GM21717 (cell line): ENCODE results near the gene AKTIP.
A peak's percentile ranks its signal among the peaks of the same experiment; 100 is the strongest.

ENCODE experiments used
- ATAC-seq: cut with Tn5 transposase; IDR thresholded peaks from one replicate; pipeline ENCODE4 v1.9.1; 2021; ENCODE audit warnings: mild to moderate bottlenecking, moderate library complexity; ENCODE audit not compliant: unreplicated experiment

The AKTIP gene

DNA sequence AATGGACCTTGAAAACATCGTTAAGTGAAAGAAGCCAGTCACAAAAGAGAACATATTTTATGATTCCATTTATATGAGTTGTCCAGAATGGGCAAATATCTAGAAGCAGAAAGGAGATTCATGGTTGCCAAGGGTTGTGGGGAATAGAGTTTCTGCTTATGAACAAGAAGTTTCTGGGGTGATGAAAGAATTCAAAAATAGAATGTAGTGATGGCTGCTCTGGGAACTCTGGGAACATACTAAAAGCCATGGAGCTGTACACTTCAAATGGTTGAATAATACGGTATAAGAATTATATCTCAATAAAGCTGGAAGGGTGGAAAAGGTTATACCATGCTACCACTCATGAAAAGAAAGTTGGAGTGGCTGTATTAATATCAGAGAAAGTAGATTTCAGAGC, 18.5 kb downstream of the AKTIP start:
- no peak for ATAC-seq

DNA sequence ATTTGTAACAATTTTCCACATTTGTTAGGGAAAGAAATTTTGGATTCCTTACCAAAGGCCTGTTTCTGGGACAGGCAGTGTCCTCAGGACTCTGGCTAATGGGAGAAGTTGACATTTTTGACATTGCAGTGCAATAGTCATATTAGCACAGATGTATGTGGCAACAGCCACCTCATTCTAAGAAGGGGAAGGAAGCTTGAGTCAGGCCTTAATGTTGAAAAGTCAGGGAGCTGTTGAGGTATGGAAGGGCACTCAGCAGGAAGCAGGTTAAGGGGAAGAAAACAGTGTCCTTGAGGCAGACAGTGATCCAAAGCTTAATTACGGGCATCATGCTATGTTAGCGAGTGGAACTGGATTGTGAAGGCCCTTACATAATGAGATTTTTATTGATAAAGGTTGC, 20.9 kb downstream of the AKTIP start:
- ATAC-seq: no peak

DNA sequence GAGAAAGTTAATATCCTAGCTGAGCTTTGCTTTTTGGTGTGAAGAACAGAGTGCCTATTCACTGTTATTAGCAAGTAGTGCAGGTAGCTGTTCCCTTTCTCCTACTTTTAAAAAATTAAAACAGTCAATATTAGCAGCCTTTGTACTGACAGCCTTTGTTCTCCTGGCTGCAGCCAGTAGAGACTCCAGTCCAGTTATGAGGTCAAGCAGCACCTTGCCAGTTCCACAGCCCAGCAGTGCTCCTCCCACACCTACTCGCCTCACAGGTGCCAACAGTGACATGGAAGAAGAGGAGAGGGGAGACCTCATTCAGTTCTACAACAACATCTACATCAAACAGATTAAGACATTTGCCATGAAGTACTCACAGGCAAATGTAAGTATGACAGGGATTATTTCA, 22.6 kb downstream of the AKTIP start:
- no peak for ATAC-seq

DNA sequence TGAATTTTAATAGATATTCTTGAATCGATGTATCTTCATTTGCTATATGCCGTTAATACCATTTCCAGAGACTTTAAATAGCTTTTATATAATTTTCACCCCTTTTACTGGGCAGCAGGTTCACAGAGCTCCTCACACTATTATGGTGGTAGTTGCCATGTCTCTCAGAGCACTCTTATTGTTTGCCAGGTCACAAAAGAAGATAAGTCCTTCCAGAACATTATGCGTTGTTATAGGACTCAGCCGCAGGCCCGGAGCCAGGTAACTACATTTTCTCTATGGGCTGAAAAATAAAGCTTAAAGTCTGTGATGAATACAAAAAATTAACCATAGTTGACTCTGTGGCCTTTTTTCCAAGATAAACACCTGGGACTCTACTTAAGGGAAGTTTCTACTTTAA, 24.0 kb downstream of the AKTIP start:
- no peak for ATAC-seq

DNA sequence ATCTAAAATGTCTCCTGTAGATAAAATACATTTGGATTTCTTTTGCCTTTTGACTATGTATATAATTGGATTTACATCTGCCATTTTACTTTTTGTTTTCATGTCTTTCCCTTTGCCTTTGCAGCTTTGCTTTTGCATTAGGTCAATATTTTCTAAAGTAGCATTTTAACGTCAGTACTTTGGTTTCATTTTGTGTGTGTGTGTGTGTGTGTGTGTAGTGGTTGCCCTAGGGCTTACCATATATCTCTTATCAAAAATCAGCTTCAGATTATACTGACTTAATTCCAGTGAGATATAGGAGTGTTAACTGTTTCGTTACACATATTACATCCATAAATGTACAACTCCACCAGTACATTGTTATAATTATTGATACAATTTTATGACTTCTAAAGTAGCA, 26.1 kb downstream of the AKTIP start:
- no peak for ATAC-seq

DNA sequence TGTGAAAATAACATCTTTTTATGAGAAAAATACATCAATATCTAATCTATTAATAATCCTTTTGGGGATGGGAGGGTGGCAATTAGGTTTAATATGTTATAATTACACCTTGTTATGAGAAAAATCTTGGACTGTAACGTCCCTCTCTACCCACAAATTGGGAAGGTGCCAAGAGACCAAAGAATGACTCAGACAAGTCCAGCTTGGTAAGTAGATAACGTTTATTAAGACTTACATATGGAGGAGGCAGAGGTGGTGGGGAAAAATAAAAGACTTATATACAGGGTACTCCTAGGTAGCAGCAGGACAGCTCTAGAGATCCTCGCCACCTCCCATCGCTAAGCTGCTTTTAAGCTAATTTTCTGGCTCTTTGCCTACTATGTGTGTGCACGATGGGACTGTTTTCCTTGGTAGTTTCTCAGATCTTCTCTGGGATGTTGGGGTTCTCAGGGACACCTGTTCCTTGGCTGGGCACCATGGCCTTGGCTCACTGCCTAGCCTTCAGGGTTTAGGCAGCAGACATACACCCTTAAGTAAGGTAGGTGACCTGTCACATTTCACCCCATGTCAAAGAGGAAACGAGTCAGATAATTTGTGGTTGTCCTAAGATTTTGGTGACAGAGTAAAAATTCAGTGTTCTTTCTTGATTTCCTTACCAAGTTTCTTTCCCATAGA, 37.3 kb downstream of the AKTIP start:
- ATAC-seq: no peak

DNA sequence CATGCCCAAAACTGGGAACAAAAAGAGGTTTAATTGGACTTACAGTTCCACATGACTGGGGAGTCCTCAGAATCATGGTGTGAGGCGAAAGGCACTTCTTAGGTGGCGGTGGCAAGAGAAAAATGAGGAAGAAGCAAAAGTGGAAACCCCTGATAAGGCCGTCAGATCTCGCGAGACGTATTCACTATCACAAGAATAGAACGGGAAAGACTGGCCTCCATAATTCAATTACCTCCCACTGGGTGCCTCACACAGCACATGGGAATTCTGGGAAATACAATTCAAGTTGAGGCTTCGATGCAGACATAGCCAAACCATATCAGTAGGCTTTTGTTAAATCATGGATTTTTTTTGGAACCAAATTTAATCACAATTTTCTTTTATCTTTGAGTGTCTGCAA, 44.4 kb downstream of the AKTIP start:
- no peak for ATAC-seq

DNA sequence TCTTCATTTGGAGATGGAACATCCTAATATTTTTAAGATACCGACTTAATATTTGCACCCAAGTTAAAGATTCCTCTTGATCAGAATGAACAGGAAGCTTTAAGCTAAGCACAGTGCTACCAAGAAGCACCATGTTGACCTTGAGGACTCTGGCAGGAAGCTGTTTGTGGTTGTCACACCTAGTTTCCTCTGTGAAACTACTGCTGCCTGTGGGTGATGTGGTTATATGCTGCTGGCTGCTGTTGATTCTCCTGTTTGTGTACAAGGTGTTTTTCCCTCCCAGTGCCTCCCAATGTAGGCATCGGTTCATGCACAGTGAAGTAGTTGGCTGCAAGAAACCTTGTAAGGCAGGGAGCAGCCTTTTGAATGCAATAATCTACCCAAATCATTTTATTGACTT, 45.3 kb downstream of the AKTIP start:
- ATAC-seq: peak; percentile 100

DNA sequence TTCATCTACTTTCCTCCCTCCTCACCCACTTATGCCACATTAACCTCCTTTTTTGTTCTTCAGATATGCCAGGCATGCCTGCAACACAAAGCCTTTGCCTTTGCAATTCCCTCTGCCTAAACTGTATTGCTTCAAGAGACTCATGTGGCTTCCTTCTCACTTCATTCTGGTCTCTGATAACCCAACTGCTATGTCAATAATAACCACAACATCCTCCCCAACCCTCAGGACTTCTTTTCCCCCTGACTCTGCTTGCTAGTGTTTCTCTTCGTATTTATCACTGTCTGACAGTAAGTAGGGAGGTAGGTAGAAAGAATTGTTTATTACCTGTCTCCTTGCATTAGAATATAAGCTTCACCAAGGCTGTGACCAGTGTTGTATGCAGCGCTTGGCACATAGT, 46.4 kb downstream of the AKTIP start:
- ATAC-seq: no peak

DNA sequence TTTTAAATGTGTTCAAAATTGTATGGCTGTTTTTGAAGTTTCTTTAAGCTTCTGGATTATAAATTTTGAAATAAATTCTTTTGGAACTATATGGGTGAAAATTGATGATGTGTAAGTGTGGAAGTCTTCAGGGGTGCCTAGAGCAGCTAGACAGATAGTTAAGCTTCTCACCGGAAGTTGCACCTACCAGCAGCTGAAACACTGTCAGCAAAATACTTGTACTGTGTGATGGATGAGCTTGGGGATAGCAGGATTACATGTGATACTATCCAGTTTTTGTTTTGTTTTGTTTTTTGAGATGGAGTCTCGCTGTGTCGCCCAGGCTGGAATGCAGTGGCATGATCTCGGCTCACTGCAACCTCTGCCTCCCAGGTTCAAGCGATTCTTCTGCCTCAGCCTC, 49.1 kb downstream of the AKTIP start:
- ATAC-seq: no peak

DNA sequence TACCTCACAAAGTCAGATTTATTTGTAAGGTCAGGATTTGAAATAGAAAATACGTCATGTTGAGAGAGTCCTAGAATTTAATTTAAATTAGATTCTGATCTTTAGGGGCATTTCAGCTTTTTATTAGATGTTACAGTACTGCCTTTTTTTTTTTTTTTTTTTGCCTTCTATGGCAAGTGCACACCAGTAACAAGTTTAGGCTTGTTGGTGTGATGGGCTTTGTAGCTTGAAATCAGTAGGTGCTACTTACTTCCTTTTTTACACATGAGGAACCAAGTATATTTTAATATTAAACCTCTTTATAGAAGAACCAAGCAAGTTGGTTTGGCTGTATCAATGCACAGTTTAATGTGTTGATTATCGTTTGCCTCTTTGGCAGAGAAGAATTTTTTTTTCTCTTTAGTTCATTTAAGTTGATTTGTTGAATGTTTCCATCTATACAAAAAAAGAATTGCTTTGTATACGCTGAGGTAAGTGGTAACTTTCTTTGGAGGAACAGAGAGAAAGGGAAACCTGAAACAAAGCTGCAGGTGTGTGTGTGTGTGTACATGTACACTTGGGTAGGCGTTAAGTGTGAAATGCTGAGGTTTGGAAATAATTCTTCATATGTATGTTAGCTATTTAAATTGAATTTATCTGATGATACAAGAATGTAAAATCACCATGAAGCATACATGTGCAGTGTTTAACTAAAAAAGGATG, 53.0 kb downstream of the AKTIP start:
- peak; percentile 61 for ATAC-seq

DNA sequence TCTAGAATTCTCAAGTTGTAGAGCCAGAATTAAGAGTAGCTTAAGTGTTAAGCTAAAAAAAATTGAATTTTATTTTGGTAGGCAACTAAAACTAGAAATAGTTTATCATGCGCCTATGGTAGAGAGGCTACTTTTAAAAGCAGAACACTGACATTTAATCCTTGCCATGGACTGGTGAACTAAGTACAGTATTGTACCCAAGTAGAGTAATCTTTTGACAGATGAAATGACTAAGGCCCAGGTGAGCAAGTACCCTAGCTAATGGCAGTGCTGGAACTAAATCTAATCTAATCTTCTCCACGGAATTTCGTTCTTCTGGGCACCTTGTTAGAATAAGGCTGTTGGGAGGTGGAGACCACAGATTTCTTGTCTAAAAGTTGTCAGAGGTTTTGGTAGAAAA, 56.9 kb downstream of the AKTIP start:
- no peak for ATAC-seq

DNA sequence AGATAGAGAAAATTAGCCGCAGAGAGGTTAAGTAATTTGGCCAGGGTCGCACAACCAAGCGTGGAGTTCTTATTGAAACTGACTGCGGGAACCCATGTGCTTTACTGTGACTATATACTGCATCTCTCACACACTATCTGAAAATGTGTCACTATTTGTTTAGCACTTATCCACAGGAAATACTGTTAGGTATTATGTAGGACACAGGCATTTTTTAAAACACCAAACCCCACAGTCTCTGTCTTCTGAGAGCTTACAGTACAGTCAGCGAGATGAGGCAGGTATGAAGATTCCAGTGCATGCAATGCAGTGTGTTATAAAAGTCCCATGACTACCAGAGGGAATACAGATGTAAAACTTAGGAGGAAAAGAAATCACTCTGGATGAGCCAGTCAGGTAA, 57.5 kb downstream of the AKTIP start:
- no peak for ATAC-seq
